Stimulated activated CD8-positive, alpha-beta memory T cell treated with anti-CD3 and anti-CD28 coated beads, Interleukin-7, amount 100 ng/mL, for 24 hours (primary cell): ENCODE data around the gene ZC3H18.

Source experiments
- DNase-seq: peaks from one replicate; pipeline ENCODE4 v3.0.0-alpha.2; 2020; ENCODE audit warnings: low read depth

ZC3H18 gene

DNA sequence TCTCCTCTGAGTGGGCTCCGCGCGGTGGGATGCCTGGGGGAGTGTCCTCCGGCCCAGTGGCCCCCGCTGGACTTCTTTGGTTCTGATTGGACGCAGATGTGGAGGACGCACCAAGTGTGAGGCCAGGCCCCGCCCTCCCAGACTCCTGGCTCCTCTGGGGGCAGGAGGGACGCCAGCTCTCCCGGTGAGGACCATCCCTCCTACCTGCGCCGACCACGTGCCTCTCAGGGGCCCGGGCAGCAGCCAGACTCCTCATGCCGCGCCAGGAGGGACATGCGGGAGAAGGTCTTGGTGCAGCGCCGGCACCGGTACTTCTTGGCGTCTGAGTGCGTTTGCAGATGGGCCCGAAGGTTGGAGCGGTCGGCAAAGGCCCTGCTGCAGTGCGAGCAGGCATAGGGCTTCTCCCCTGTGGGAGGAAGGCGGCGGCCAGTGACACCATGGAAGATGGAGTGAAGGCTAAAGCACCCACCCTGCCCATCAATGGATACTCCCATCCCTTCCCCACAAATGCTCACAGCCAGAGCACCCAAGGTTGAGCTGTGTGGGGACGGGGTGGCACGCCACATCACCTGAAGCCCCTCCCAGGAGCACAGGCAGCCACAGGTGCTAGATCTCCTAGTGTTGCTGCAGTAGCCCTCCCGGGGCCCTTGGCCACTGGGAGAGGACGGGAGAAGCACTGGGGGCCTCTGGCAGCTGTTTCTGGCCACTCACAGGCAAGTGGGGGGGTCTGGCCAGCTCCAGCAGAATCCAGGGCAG, 108.2 kb downstream of the ZC3H18 start:
- no peak for DNase-seq

DNA sequence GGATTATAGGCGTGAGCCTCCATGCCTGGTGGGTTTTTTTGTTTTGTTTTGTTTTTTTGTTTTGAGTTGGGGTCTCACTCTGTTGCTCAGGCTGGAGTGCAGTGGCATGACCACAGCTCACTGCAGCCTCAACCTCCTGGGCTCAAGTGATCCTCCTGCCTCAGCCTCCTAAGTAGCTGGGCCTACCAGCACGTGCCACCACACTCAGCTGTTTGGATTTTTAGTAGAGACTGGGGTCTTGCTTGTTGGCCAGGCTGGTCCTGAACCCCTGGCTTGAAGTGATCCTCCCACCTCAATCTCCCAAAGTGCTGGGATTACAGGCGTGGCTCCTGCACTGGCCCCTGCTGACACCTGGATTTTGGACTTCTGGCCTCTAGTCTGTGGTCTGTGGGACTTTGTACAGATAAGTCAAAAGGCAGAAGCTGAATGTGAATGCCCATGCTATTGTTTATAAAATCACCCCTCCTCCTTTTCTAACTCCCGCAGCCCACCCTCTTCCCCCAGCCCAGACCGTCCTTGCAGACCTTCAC, 110.4 kb downstream of the ZC3H18 start:
- DNase-seq: no peak

DNA sequence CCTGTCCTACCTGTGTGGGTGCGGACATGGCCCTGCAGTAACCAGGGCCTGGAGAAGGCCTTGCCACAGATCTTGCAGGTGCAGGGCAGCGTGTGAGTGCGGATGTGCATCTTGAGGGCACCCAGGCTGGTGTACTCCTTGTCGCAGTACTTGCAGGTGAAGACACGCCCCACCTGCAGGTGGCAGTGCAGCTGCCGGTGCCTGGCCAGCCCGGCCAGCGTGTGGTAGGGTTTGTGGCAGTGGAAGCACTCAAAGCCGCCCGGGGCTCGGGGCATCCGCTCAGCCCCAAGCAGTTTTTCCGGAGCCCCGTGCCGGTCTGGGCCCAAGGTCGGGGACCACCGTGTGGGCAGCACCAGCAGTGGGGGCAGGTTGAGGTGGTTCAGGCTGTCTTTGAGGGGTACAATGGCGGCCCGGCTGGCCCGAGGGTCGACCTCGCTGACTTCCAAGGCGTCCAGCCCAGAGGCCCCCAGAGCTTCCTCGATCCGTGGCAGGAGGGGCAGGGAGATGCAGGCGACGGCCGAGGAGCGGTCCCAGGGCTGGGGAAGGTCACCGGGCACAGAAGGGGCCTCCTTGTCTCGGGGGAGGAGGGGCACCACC, 111.0 kb downstream of the ZC3H18 start:
- DNase-seq: no peak
